NCI-H2081 treated with DMSO at 0.1 percent for 48 hours (cell line): ENCODE data around the gene PCDHGA8.
"Not testable (repeated sequence)": the region's sequence is repeated elsewhere in the genome, so short reads cannot be mapped to it uniquely, and the experiment has no call there.

ENCODE experiments used
- DNase-seq: peaks from one replicate; lab custom pipeline; 2025; lab: John Stamatoyannopoulos, UW

PCDHGA8 gene

GRCh38 chr5:141403387-141403786 lies 11.0 kb downstream of the PCDHGA8 start:
- DNase-seq = no peak

- not testable (repeated sequence) for DNase-seq
Observed at GRCh38 chr5:141407790-141408505, 15.5 kb downstream of the PCDHGA8 start, which contains the start of gene PCDHGB6. Gene PCDHGB6, plus strand, starts transcription at chr5:141408021. Its CDS starts 182 bp downstream, at chr5:141408203.

DNA sequence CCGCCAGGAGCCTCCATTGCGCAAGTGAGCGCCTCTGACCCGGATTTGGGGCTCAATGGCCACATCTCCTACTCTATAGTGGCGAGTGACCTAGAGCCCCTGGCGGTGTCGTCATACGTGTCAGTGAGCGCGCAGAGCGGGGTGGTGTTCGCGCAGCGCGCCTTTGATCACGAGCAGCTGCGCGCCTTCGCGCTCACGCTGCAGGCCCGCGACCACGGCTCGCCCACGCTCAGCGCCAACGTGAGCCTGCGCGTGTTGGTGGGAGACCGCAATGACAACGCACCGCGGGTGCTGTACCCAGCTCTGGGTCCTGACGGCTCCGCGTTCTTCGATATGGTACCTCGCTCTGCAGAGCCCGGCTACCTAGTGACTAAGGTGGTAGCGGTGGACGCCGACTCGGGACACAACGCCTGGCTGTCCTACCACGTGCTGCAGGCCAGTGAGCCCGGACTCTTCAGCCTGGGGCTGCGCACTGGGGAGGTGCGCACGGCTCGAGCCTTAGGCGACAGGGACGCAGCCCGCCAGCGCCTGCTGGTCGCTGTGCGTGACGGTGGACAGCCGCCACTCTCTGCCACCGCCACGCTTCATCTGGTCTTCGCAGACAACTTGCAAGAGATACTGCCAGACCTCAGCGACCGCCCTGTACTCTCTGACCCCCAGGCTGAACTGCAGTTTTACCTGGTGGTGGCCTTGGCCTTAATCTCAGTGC lies 17.3 kb downstream of the PCDHGA8 start:
- DNase-seq = no peak

DNA sequence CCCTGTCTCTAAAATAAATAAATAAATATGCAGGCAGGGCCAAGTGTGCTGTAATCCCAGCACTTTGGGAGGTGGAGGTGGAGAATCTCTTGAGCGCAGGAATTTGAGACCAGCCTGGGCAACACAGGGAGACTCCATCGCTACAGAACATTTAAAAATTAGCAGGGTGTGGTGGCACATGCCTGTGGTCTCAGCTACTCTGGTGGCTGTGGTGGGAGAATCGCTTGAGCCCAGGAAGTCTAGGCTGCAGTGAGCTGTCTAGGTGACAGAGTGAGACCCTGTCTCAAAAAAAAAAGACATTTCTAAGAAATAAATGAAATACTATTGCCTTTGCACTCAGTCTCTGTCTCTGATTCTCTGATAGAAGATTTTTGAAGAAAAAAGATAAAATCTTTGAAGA lies 19.1 kb downstream of the PCDHGA8 start:
- DNase-seq = no peak

DNA sequence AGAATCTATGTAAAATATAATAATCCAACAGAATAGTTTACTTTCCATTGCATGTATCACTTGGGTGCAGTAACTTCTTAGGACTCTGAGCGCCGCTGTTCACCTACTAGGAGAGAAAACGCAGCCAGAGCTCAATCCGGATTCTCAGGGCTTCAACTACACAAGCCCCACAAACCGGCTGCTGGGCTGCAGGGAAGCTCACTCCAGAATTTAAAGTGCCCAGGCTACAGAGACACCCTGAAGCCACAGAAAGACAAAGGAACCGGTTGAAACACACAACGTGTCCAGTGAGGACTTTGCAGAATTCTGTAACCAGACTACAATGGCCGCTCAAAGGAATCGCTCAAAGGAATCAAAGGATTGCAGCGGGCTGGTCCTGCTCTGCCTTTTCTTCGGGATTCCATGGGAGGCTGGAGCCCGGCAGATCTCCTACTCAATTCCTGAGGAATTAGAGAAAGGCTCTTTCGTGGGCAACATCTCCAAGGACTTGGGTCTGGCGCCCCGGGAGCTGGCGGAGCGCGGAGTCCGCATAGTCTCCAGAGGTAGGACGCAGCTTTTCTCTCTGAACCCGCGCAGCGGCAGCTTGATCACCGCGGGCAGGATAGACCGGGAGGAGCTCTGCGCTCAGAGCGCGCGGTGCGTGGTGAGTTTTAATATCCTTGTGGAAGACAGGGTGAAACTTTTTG lies 20.6 kb downstream of the PCDHGA8 start, which contains the start of gene PCDHGA10:
TSS of gene PCDHGA10 (plus strand) at position 134 of the 686 bp plus-strand sequence. CDS start at position 323, 189 bp downstream.
- DNase-seq = no peak

GRCh38 chr5:141413540-141414069 lies 21.2 kb downstream of the PCDHGA8 start:
- DNase-seq = no peak

DNA sequence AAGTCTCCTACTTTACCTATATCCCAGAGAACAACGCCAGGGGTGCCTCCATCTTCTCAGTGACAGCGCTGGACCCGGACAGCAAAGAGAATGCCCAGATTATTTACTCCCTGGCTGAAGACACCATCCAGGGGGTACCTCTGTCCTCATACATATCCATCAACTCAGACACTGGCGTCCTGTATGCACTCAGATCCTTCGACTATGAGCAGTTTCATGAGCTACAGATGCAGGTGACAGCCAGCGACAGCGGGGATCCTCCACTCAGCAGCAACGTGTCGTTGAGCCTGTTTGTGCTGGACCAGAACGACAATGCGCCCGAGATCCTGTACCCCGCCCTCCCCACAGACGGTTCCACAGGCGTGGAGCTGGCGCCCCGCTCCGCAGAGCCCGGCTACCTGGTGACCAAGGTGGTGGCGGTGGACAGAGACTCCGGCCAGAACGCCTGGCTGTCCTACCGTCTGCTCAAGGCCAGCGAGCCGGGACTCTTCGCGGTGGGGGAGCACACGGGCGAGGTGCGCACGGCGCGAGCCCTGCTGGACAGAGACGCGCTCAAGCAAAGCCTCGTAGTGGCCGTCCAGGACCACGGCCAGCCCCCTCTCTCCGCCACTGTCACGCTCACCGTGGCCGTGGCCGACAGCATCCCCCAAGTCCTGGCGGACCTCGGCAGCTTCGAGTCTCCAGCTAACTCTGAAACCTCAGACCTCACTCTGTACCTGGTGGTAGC lies 22.3 kb downstream of the PCDHGA8 start:
- not testable (repeated sequence) for DNase-seq

DNA sequence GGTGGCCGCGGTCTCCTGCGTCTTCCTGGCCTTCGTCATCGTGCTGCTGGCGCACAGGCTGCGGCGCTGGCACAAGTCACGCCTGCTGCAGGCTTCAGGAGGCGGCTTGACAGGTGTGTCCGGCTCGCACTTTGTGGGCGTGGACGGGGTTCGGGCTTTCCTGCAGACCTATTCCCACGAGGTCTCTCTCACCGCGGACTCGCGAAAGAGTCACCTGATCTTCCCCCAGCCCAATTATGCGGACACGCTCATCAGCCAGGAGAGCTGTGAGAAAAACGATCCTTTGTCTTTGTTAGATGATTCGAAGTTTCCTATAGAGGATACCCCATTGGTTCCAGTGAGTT lies 22.8 kb downstream of the PCDHGA8 start:
- not testable (repeated sequence) for DNase-seq

GRCh38 chr5:141417494-141418172 lies 25.2 kb downstream of the PCDHGA8 start, which contains the start of gene PCDHGB7:
Gene PCDHGB7, plus strand, starts transcription at chr5:141417677. Its CDS starts 183 bp downstream, at chr5:141417860.
- DNase-seq = peak; percentile 13

DNA sequence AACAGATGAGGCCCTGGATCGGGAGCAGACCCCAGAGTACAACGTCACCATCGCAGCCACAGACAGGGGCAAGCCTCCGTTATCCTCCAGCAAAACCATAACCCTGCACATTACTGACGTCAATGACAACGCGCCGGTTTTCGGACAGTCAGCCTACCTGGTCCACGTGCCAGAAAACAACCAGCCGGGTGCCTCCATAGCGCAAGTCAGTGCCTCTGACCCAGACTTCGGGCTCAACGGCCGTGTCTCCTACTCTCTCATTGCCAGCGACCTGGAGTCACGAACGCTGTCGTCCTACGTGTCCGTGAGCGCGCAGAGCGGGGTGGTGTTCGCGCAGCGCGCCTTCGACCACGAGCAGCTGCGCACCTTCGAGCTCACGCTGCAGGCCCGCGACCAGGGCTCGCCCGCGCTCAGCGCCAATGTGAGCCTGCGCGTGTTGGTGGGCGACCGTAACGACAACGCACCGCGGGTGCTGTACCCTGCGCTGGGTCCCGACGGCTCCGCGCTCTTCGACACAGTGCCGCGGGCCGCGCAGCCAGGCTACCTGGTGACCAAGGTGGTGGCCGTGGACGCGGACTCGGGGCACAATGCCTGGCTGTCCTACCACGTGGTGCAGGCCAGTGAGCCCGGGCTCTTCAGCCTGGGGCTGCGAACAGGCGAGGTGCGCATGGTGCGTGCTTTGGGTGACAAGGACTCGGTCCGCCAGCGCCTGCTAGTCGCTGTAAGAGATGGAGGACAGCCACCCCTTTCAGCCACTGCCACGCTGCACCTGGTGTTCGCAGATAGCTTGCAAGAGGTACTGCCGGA lies 26.8 kb downstream of the PCDHGA8 start:
- no peak for DNase-seq

DNA sequence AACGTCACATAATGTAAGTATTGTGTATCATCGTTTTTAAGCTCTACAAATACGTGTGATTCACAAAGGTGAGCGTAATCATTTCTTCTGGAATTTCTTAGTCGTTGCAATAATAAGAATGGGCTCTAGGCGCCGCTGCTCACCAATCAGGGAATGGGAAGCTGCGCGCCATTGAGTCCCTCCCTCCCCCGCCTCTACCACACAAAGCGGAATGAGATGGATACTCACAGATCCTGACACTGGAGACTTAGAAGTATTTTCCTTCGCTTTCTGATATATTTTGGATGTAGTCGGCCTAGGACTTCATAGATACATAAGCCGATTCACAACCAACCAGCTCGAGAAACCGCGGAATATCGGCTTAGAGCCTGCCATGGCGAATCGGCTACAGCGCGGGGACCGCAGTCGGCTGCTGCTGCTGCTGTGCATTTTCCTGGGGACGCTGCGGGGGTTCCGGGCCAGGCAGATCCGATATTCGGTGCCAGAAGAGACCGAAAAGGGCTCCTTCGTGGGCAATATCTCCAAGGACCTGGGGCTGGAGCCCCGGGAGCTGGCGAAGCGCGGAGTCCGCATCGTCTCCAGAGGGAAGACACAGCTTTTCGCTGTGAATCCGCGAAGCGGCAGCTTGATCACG lies 28.5 kb downstream of the PCDHGA8 start, which contains the start of gene PCDHGA11:
TSS of gene PCDHGA11 (plus strand) at position 197 of the 634 bp plus-strand sequence. CDS start at position 374, 177 bp downstream.
- DNase-seq = no peak

DNA sequence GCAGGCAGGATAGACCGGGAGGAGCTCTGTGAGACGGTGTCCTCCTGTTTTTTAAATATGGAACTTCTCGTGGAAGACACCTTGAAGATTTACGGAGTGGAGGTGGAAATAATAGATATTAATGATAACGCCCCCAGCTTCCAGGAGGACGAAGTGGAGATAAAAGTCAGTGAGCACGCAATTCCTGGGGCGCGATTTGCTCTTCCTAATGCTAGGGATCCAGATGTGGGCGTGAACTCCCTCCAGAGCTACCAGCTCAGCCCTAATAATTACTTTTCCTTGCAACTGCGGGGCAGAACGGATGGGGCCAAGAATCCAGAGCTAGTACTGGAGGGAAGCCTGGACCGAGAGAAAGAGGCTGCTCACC lies 29.0 kb downstream of the PCDHGA8 start:
- no peak for DNase-seq

GRCh38 chr5:141422742-141423291 lies 30.4 kb downstream of the PCDHGA8 start:
- no peak for DNase-seq

GRCh38 chr5:141427783-141428426 lies 35.5 kb downstream of the PCDHGA8 start:
- no peak for DNase-seq

GRCh38 chr5:141430332-141431113 lies 38.1 kb downstream of the PCDHGA8 start, which contains the start of gene PCDHGA12:
Gene PCDHGA12, plus strand, starts transcription at chr5:141430507. Its CDS starts 253 bp downstream, at chr5:141430760.
- no peak for DNase-seq

- no peak for DNase-seq
Observed at GRCh38 chr5:141431286-141431685, 38.9 kb downstream of the PCDHGA8 start.

- DNase-seq = not testable (repeated sequence)
Observed at GRCh38 chr5:141432308-141432707, 39.9 kb downstream of the PCDHGA8 start.

DNA sequence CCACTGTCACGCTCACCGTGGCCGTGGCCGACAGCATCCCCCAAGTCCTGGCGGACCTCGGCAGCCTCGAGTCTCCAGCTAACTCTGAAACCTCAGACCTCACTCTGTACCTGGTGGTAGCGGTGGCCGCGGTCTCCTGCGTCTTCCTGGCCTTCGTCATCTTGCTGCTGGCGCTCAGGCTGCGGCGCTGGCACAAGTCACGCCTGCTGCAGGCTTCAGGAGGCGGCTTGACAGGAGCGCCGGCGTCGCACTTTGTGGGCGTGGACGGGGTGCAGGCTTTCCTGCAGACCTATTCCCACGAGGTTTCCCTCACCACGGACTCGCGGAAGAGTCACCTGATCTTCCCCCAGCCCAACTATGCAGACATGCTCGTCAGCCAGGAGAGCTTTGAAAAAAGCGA lies 40.3 kb downstream of the PCDHGA8 start:
- DNase-seq = not testable (repeated sequence)
